ENCODE results near the gene SMC6. TPM values are rescaled to one million over a fixed set of nuclear protein-coding genes. Genes with fewer than 3 reads are reported as not detected.

The SMC6 gene
- 10 to 100 TPM; 35.8 to 38.0 (median 37.8) TPM for polyA plus RNA-seq (ENCODE audit: insufficient read length in 3 of 3)

GRCh38 chr2:17753803-17754663, at the start of gene SMC6, which contains the start of gene GEN1:
Gene SMC6 (minus strand): TSS chr2:17753810. CDS start chr2:17745946, 7,864 bp downstream.
Gene GEN1 (plus strand): TSS chr2:17754138. CDS start chr2:17759944, 5,806 bp downstream.
- peak; percentile 75 to 85 (median 81) for DNase-seq (ENCODE audit: low read depth in 3 of 3, low spot score in 2 of 3)

GRCh38 chr2:17800693-17801458, 47.3 kb upstream of the SMC6 start:
- DNase-seq (ENCODE audit: low read depth in 3 of 3, low spot score in 2 of 3), result no peak

- no peak for DNase-seq (ENCODE audit: low read depth in 3 of 3, low spot score in 2 of 3)
Measured at GRCh38 chr2:17800219-17800618, 46.6 kb upstream of the SMC6 start.

GRCh38 chr2:17799301-17800120, 45.9 kb upstream of the SMC6 start:
- no peak for DNase-seq (ENCODE audit: low read depth in 3 of 3, low spot score in 2 of 3)

- DNase-seq (ENCODE audit: low read depth in 3 of 3, low spot score in 2 of 3), result no peak
Measured at GRCh38 chr2:17798338-17798737, 44.7 kb upstream of the SMC6 start.

GRCh38 chr2:17795309-17795708, 41.7 kb upstream of the SMC6 start:
- no peak for DNase-seq (ENCODE audit: low read depth in 3 of 3, low spot score in 2 of 3)

- no peak for DNase-seq (ENCODE audit: low read depth in 3 of 3, low spot score in 2 of 3)
Measured at GRCh38 chr2:17793803-17794354, 40.3 kb upstream of the SMC6 start.

- DNase-seq (ENCODE audit: low read depth in 3 of 3, low spot score in 2 of 3), result no peak
Measured at GRCh38 chr2:17793296-17793695, 39.7 kb upstream of the SMC6 start.

- no peak for DNase-seq (ENCODE audit: low read depth in 3 of 3, low spot score in 2 of 3)
Measured at GRCh38 chr2:17792515-17792914, 38.9 kb upstream of the SMC6 start.

GRCh38 chr2:17791817-17792130, 38.2 kb upstream of the SMC6 start:
- no peak for DNase-seq (ENCODE audit: low read depth in 3 of 3, low spot score in 2 of 3)

GRCh38 chr2:17791121-17791816, 37.7 kb upstream of the SMC6 start:
- DNase-seq (ENCODE audit: low read depth in 3 of 3, low spot score in 2 of 3), result no peak

GRCh38 chr2:17790536-17790935, 36.9 kb upstream of the SMC6 start:
- DNase-seq (ENCODE audit: low read depth in 3 of 3, low spot score in 2 of 3), result no peak

GRCh38 chr2:17788773-17789172, 35.2 kb upstream of the SMC6 start:
- no peak for DNase-seq (ENCODE audit: low read depth in 3 of 3, low spot score in 2 of 3)

GRCh38 chr2:17786727-17787126, 33.1 kb upstream of the SMC6 start:
- DNase-seq (ENCODE audit: low read depth in 3 of 3, low spot score in 2 of 3), result no peak

GRCh38 chr2:17781482-17781881, 27.9 kb upstream of the SMC6 start:
- DNase-seq (ENCODE audit: low read depth in 3 of 3, low spot score in 2 of 3), result no peak

- DNase-seq (ENCODE audit: low read depth in 3 of 3, low spot score in 2 of 3), result no peak
Measured at GRCh38 chr2:17780546-17780945, 26.9 kb upstream of the SMC6 start.

- no peak for DNase-seq (ENCODE audit: low read depth in 3 of 3, low spot score in 2 of 3)
Measured at GRCh38 chr2:17772532-17772931, 18.9 kb upstream of the SMC6 start.

GRCh38 chr2:17771956-17772355, 18.3 kb upstream of the SMC6 start:
- DNase-seq (ENCODE audit: low read depth in 3 of 3, low spot score in 2 of 3), result no peak

- DNase-seq (ENCODE audit: low read depth in 3 of 3, low spot score in 2 of 3), result no peak
Measured at GRCh38 chr2:17768894-17769293, 15.3 kb upstream of the SMC6 start.

GRCh38 chr2:17765398-17765797, 11.8 kb upstream of the SMC6 start:
- DNase-seq (ENCODE audit: low read depth in 3 of 3, low spot score in 2 of 3), result no peak

Measured in right renal cortex interstitium (tissue), 3 donors.